Peyer's patch (tissue), 4 donors: ENCODE measurements around the gene ZFR2. TPM values are rescaled to one million over a fixed set of nuclear protein-coding genes. Genes with fewer than 3 reads are reported as not detected.
"Not testable (repeated sequence)": the region's sequence is repeated elsewhere in the genome, so short reads cannot be mapped to it uniquely, and the experiment has no call there.

ENCODE experiments used
- DNase-seq, 3 donors: peaks; one replicate each; pipeline ENCODE4 v3.0.0-alpha.2; 2017 to 2019
- H3K27ac ChIP-seq, 4 donors: fragments of 200-600 bp; sonication (generic); one replicate each; pipeline ENCODE4 v1.5.1; 2016 to 2019
- H3K27me3 ChIP-seq, 2 donors: fragments of 200-600 bp; sonication (generic); one replicate each; pipeline ENCODE4 v1.5.1; 2019
- H3K36me3 ChIP-seq, 3 donors: fragments of 200-600 bp; sonication (generic); one replicate each; pipeline ENCODE4 v1.5.1; 2016 to 2019
- H3K4me1 ChIP-seq, 4 donors: fragments of 200-600 bp; sonication (generic); one replicate each; pipeline ENCODE4 v1.5.1; 2016 to 2019
- H3K4me3 ChIP-seq, 4 donors: fragments of 200-600 bp; sonication (generic); 1 replicate in 3 of 4; 2 replicates in 1 of 4; pipeline ENCODE4 v1.5.1; 2016 to 2019; ENCODE audit warnings: mild to moderate bottlenecking in 1 of 4
- H3K9me3 ChIP-seq, 4 donors: fragments of 200-600 bp; sonication (generic); one replicate each; pipeline ENCODE4 v1.5.1; 2016 to 2019; ENCODE audit warnings: mild to moderate bottlenecking in 1 of 4
- POLR2A ChIP-seq, 2 donors: fragments of 450-650 bp; IDR thresholded peaks; one replicate each; pipeline ENCODE4 v1.5.1; 2017; ENCODE audit warnings: antibody characterized with exemption in 2 of 2, mild to moderate bottlenecking in 2 of 2, moderate library complexity in 2 of 2
- total RNA-seq, 4 donors: library from RNA; depleted of rRNA; stranded (reverse); fragments of >200 nt; gene quantifications; one replicate each; pipeline ENCODE4 v1.1.0, GENCODE V29; 2016
- TF ChIP-seq, protein P1 (sequence below), 6 experiments: fragments of 450-650 bp in 4 of 6; fragments of 200-600 bp in 2 of 6; sonication (generic) in 1 of 6; IDR thresholded peaks; one replicate each; pipeline ENCODE4 v1.5.1; 2017 to 2019; ENCODE audit warnings: antibody characterized with exemption in 6 of 6, mild to moderate bottlenecking in 3 of 6, moderate library complexity in 1 of 6

ZFR2 gene
- total RNA-seq, 4 donors from 2014 or later = not detected

DNA sequence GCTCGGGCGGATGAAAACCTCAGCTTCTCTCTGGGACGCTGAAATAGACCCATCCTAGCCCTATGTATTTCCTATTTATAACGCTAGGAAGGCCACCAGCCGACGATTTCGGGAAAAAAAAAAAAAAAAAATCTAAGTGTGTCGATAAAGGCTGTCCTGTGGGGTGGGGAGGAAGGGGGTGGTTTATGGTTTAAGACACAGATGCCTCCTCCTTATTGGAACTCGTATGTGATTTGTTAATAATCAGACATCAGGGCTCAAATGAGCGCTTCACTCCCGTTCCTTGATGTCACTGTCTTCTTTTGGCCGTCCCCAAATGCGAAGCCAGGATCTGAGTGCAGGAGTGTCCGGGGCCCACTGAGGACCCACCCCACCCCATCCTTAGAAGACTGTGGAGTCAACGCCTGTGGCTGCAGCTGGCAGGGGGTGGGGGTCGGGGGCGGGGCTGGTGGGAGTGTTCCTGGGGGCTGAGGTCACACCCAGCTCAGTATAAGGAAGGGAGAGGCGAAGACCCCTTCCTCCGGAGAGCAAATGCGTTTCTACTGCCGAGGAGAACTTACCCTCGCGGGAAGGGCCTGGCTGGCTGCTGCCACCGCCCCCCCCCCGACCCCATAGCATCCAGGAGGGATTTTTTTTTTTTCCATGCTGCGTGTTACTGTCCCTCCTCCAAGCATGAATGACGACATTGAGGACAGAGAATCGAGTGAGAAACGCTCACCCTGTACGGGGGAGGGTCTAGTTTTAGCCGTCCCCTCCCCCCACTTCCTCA lies 12.6 kb upstream of the ZFR2 start:
- no peaks in the 10 kb centered on the region for H3K9me3 ChIP-seq
- TF ChIP-seq, protein P1, sequence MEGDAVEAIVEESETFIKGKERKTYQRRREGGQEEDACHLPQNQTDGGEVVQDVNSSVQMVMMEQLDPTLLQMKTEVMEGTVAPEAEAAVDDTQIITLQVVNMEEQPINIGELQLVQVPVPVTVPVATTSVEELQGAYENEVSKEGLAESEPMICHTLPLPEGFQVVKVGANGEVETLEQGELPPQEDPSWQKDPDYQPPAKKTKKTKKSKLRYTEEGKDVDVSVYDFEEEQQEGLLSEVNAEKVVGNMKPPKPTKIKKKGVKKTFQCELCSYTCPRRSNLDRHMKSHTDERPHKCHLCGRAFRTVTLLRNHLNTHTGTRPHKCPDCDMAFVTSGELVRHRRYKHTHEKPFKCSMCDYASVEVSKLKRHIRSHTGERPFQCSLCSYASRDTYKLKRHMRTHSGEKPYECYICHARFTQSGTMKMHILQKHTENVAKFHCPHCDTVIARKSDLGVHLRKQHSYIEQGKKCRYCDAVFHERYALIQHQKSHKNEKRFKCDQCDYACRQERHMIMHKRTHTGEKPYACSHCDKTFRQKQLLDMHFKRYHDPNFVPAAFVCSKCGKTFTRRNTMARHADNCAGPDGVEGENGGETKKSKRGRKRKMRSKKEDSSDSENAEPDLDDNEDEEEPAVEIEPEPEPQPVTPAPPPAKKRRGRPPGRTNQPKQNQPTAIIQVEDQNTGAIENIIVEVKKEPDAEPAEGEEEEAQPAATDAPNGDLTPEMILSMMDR (IDR thresholded peaks at IDR 0.05) = no peak
- TF ChIP-seq POLR2A (IDR thresholded peaks at IDR 0.05) = no peak
- no peaks in the 10 kb centered on the region for H3K36me3 ChIP-seq
- no peak overlapping the region for H3K4me3 ChIP-seq
- no peak overlapping the region for H3K27ac ChIP-seq
- H3K27me3 ChIP-seq = peaks cover 0 to 15% of the 10 kb centered on the region in 2 donors
- no peak for DNase-seq
- H3K4me1 ChIP-seq = peaks cover 0 to 10% (median 0%) of the 10 kb centered on the region in 4 donors

DNA sequence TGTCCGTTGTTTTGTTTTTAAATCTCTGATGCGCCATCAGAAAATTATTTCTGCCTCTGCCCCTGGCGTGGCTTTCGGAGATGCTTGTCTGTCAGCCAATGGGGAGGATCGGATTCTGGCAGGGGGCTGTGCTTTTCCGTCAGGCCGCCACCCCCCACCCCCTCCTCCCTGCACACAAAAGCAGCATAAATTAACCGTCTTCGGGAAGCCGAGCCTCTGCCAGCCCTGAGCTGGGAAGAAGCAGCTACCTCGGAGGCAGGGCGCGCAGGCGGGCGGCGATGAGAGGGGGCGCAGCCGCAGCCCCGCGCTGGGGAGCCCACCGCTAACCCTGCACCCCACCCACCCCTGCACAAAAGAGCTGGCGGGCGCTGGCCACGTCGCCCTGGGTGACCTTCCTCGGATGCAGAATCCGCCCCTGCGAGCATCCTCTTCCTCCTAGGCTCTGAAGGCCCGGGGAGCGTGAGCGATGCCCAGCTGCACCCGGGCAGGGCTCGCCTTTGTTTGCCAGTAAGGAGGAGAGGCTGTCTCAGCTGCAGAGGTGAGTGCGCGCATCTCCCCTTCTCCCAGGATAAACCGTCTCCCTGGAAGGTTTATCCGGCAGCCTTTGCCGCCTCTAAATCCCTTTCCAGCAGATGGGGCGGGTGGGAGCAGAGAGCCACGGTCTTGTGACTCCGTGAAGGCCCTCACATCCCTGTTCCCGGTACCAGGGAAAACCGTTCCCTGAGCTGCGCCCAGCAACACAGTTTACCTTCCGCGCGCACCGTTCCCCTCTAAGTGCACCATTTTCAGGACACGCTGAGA lies 11.8 kb upstream of the ZFR2 start, which contains the start of gene ATCAY:
ATCAY (plus strand) TSS at position 215 of the 801 bp plus-strand sequence. CDS start 5,083 bp downstream, outside the sequence.
- Histone ChIP-seq H3K9me3 (no peaks in the 10 kb centered on the region), H3K4me3 (no peak within 1 kb of the TSS), H3K27me3 (peaks cover 0 to 15% of the 10 kb centered on the region in 2 donors), H3K36me3 (no peaks in the 10 kb centered on the region), H3K27ac (no peak within 1 kb of the TSS), H3K4me1 (peaks cover 0 to 10% (median 0%) of the 10 kb centered on the region in 4 donors)
- no peak for DNase-seq
- TF ChIP-seq, protein P1 (IDR thresholded peaks at IDR 0.05) = no peak
- TF ChIP-seq POLR2A (IDR thresholded peaks at IDR 0.05) = no peak

DNA sequence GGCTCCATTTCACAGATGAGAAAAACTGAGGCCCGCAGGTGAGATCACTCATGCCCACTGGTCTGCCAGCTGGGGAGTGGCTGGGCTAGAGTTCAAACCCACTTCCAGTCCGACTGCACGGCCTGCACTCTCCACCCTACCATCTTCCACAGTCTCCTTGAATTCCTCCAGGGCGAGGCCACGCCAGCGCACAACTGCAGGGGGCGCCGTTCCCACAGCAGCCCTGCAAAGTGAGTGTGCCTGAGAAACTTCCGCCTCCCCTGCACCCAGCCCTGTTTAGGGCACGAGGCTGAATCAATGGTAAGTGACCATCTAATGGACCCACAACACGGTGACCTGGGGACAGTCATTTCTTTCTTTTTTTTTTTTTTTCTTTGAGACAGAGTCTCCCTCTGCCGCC lies 10.8 kb upstream of the ZFR2 start:
- Histone ChIP-seq H3K36me3 (no peaks in the 10 kb centered on the region), H3K4me1 (peaks cover 0 to 10% (median 0%) of the 10 kb centered on the region in 4 donors), H3K27me3 (peaks cover 0 to 15% of the 10 kb centered on the region in 2 donors), H3K27ac (no peak overlapping the region), H3K9me3 (no peaks in the 10 kb centered on the region), H3K4me3 (no peak overlapping the region)
- no peak for TF ChIP-seq POLR2A (IDR thresholded peaks at IDR 0.05)
- TF ChIP-seq, protein P1 (IDR thresholded peaks at IDR 0.05) = no peak
- DNase-seq = no peak

DNA sequence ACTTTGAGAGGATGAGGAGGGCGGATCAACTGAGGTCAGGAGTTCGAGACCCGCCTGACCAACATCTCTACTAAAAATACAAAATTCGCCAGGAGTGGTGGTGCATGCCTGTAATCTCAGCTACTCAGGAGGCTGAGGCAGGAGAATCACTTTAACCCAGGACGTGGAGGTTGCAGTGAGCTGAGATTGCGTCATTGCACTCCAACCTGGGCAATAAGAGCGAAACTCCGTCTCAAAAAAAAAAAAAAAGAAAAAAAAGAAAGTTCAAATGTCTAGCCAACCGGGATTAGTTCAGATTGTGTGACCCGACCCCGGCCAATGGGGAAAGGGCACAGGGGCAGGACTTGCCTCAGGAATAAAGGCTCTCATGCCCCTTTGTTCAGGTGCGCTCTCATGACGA lies 5.9 kb upstream of the ZFR2 start:
- H3K4me1 ChIP-seq, H3K9me3 ChIP-seq, H3K27ac ChIP-seq, DNase-seq, H3K4me3 ChIP-seq, H3K27me3 ChIP-seq, H3K36me3 ChIP-seq: not testable (repeated sequence)

DNA sequence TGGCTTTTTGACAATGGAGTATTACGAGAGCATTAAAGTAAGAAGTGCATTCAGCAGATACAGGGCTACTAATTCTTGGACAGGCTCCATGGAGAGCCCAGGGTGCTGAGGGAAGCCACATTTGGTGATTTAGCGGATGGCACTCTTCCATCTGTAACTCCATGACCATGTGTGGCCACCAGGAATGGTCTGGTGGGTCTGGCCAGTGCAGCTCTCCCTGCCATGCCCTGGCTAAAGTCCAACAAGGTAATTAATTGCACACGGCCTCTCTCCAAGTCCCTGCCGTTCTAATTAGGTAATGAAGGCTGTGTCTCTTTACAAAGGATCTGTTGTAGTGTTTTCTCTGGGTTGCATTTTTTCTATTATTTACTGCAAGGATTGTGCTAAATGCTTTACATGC lies 4.3 kb upstream of the ZFR2 start:
- Histone ChIP-seq H3K27ac (no peak overlapping the region), H3K4me3 (no peak overlapping the region), H3K4me1 (peaks cover 0 to 7% (median 4%) of the 10 kb centered on the region in 4 donors), H3K27me3 (peaks cover 0 to 11% of the 10 kb centered on the region in 2 donors), H3K36me3 (no peaks in the 10 kb centered on the region), H3K9me3 (peaks cover 0 to 10% (median 3%) of the 10 kb centered on the region in 4 donors)
- no peak for DNase-seq
- TF ChIP-seq, protein P1 (IDR thresholded peaks at IDR 0.05) = no peak
- no peak for TF ChIP-seq POLR2A (IDR thresholded peaks at IDR 0.05)
